HG02759 (cell line): Measurements from ENCODE around the gene HSD11B1L.

Experiments
- ATAC-seq: cut with Tn5 transposase; IDR thresholded peaks from one replicate; pipeline ENCODE4 v1.9.1; 2021; ENCODE audit warnings: mild to moderate bottlenecking, moderate library complexity; ENCODE audit not compliant: unreplicated experiment

Gene HSD11B1L, protein sequence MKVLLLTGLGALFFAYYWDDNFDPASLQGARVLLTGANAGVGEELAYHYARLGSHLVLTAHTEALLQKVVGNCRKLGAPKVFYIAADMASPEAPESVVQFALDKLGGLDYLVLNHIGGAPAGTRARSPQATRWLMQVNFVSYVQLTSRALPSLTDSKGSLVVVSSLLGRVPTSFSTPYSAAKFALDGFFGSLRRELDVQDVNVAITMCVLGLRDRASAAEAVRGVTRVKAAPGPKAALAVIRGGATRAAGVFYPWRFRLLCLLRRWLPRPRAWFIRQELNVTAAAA

DNA sequence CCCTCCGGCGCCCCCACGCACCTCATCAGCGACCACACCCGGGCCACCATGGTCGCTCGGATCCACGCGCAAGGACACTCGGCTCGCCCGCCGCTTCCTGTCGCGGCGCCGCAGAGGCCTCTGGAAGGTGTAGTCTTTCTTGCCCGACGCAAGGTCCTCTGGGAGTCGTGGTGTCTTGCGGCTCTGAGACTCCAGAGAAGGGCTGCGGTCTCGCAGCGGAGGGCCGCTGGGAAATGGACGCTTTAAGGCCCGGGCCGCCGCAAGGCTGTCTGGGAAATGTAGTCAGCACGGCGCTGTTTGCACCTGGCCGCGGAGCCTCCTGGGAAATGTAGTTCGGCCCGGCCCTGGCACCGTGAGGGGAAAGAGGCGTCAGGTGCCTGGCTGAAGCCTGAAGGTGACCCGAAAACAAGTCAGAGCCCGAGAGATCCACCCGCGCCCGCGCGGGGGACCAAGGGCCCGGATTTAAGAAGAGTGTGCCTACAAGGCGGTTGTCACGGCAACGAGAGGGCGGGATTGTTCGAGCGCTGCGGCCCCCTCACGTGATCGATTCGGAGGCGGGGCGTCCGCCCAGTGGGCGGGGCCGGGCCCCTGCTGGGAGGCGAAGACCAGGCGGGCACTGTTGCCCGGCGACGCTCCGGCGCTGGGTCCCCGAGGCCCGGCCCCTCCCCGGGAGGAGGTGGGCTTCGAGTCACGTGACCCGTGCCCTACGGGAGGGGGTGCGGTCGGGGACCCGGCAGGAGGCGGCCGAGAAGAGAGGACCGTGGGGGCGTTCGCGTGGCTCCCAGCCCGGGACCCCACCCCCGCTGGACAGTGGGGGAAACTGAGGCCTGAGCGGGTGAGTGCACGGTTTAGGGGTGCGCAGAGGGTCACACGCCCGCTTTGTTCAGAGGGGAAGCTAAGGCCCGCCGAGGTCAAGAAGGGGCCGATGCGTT, at the start of gene HSD11B1L, which contains the start of gene MICOS13:
Gene HSD11B1L (plus strand): TSS at position 591 of the 932 bp plus-strand sequence. CDS start 3,806 bp downstream, outside the sequence.
Gene MICOS13 (minus strand): TSS at position 80 of the 932 bp plus-strand sequence. CDS start 30 bp downstream, at position 50.
- peak; percentile 92 for ATAC-seq

DNA sequence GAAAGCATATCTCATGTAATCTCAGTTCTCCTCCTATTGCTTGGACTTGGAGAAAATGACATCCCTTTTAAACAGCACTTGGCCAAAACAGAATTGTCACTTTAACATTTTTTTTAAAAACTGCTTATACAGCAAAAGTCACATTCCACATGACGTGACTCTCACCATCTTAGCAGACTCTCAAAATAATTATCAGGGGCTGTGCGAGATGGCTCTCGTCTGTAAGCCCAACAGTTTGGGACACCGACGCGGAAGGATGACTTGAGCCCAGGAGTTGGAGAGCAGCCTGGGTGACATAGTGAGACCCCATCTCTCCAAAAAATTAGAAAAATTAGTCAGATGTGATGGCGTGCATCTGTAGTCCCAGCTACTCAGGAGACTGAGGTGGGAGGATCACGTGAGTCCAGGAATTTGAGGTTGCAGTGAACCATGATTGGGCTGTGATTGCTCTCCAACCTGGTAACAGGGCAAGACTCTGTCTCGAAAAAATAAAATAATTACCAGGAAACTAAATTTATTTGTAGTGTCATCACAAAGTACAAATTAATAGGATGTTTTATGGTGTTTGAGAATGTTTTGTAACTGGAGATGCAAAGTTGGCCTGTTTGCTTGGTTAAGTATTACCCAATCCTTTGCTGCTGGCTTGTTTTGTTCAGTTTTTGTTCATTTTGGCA, 49.1 kb upstream of the HSD11B1L start:
- ATAC-seq, result no peak

DNA sequence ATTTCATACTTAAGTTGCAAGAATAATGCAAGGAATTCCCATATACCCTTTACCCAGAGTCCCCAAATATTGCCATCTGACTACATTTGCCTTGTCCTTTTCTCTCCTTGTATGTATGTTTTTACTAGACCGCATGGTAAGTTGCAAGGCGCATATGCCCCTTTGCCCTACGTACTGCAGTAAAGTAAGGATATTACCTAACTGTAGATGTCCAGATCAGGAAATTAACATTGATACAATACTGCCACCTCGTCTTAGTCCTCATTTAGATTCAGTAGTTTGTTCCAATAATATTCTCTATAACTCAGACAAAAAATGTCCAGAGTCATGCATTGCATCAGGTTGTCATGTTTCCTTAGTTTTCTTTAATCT, 48.6 kb upstream of the HSD11B1L start:
- ATAC-seq, result no peak

DNA sequence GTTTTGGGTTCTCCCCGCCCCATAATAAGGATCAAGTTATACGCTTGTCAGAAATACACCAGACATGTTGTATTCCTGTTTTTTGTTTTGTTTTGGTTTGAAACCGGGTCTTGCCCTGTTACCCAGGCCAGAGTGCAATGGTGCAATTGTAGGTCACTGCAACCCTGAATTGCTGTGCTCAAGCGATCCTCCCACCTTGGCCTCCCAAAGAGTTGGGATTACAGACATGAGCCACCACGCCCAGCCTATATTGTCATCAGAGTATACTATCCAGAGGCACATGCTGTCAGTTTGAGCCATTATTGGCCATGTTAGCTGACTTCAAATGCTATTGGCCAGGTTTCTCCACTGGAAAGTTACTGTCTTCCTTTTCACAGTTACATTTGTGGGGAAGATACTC, 48.2 kb upstream of the HSD11B1L start:
- ATAC-seq, result no peak

DNA sequence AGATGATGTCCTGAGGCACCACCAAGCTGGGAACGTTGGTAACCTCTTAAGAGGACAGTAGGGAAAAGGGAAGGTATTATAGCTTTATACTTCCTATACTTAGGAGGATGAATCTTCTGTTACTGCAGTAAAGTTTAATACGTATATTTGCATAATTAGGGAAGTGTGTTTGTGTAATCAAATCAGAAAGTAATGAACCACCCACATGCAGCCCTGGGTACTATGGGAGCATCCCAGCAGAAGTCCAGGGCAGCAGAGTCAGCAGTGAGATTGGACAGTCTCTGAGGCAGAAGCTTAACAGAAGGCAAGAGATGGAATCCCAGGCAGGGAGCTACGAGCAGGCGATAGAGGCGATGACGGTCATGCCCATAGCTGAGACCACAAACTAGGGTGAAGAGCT, 45.4 kb upstream of the HSD11B1L start:
- no peak for ATAC-seq

DNA sequence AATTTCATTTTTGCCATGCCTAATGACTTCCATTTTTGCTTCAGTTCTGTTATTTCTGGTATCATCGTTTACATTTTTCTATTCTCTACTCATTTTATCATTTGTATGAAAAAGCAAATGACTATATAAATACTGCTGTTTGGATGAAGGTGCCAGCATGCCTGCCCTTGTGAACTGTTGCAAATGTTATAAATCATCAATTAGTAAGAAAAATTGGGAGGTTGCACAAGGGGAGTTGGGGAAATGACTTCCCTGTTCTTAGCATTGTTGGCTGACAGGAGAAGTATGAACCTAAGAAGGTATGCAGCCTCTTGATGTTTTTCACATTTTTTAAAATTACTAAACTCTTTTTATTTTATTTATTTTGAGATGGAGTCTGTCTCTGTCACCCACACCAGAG, 42.9 kb upstream of the HSD11B1L start:
- no peak for ATAC-seq

DNA sequence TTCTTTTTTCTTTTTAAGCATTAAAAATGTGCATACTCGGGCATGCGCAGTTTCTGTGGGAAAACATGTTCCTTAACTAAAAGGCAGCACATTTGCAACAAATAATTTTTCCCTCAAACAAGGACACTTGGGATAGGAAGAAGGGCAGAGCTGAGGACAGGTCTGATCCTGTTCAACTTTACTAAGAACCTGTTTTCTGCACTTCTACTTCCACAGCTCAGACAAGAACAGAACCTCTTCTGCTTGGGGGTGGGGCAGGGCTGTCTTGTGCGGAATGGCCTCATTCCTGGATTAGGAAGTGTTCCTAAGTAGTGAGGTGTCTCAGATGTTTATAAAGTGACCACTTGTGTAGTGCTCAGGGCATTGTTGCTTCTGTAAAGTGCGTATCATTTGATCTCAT, 39.7 kb upstream of the HSD11B1L start:
- ATAC-seq, result no peak

DNA sequence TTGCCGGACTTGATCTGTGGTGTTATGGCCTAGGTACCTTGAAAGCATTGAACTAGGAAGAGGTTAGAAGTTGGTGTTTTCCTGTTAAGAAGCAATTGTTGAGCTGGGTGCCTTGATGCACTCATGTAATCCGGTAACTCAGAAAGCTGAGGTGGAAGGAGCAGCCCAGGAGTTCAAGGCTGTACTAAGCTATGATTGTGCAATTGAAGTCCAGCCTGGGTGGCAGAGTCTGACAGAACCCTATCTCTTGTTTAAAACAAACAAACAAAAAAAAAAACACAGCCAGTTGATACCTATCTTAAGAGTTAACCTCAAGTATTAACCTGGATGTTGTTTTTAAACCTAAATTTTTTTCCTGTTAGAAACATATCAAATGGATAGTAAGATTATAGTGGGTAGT, 38.6 kb upstream of the HSD11B1L start:
- ATAC-seq, result no peak

DNA sequence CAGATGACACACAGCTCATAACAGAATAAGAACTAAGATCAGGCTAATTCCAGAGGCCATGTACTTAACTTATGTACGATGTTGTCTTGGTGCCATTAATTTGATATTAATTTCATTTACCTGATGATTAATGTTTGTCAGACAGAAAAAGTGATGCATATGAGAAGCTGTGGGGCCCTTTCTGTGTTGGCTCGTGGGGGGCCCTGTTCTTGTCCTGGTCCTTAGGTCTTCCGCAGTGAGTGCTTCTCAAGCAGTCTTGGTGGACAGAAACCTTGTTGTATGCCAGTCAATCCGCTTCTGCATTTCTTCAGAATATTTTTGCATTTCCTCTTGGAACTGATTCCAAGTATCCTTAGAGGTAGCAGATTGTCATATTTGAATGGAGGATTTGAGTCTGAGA, 37.8 kb upstream of the HSD11B1L start:
- ATAC-seq, result no peak

DNA sequence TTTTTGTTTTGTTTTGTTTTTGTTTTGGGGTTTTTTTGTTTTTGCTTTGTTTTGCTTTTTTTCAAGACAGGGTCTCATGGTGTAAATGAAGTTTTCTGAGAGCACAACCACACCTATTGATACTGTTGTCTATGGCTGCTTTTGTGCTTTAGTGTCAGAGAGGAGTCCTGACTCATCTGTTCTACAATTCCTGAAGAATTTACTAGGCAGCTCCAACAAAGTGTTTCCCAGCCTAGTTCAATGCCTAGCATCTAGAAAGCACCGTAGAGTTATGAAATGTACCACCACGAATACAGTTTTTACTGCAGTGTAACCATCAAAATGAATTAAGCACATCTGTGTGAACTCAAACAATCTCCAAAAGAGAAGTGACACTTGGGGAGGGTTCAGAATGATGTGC, 36.8 kb upstream of the HSD11B1L start:
- no peak for ATAC-seq

DNA sequence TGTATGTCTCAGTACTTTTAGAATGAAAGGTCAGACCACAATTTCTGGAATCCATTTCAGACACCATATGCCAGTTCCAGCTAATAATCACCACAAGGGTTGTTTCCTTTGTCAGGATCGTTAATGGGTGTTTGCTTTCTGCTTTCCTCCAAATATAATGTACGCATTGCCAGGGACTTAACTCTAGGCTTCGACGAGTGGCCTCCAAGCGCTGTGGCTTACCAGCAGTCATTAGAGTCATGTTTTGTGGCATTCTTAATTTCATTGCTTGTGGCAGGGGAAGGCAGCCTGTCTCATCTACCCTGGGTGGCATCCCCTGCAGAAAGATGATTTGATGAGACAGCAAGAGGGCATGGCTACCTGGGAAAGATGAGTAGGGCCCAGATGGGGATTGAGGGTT, 35.4 kb upstream of the HSD11B1L start:
- ATAC-seq, result no peak

DNA sequence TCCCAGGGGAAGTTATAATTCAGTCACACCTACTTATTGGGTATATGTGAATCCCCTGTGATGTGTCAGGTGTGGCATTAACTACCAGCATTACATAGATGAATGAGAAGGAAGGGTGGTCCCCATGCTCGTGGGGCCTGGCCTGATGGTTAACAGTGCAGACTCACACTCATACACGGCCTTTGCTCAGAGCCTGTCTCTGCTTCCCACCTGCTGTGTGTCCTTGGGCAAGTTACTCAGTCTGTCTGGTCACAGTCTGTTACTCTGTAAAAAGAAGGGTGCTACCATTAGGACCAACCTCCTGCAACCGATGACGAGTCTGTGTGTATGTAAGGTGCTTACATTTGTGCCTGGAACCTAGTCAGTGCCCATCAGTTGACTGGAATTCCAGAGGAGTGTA, 34.1 kb upstream of the HSD11B1L start:
- no peak for ATAC-seq

DNA sequence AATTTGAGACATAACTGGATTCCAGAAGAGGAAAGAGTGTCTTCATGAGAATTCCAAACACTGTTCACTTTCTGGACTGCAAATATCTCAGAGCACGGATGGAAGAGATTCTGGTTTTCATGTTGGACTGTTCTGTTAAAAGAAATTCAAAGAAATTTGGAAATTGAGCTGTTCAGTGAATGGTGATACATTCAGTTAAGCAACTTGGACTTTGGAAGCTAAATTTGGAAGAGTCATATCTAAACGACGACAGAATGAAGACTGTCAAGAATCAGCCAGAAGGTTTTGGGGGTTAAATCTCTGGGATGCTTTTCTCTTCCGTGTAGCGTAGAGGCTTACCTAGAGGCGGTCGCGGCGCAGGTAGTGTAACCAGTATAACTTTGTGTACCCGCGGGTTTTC, 32.4 kb upstream of the HSD11B1L start:
- ATAC-seq, result no peak

DNA sequence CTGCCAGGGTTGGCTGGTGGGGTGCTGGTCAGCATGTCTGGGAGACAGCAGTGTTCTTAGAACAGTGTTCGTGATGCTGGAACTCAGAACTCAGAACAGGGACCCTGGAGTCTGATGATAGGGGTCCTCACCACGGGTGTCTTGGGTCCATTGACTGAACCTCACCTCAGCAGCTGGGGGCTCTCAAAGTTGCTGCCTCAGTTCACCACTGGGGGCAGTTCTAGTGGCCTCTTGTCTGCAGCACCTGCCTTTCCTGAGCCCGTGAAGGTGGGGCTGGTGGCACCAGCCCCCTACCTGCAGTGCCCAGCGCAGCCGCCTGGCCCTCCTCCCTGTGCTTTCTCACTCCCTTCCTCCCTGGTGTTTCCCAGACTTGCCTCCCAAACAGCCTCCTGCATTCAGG, 29.5 kb upstream of the HSD11B1L start:
- no peak for ATAC-seq

DNA sequence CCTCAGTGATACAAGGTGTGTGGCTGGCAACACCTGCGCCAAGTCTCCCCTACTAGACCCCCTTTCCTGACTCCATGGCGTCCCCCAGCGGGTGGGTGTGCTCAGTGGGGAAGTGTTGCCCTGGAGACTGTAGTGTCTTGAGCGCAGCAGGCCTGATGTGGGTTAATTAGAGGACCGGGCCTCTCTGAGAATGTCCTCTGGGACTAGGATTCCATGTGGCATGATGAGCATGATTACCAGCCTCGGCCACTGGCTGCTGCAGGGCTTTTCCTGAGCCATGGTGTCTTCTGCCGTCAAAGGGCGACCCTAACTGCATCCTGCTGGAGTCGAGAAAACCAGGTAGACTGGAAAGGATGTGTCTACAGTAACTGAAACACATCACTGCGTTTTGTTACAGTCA, 28.6 kb upstream of the HSD11B1L start:
- no peak for ATAC-seq

DNA sequence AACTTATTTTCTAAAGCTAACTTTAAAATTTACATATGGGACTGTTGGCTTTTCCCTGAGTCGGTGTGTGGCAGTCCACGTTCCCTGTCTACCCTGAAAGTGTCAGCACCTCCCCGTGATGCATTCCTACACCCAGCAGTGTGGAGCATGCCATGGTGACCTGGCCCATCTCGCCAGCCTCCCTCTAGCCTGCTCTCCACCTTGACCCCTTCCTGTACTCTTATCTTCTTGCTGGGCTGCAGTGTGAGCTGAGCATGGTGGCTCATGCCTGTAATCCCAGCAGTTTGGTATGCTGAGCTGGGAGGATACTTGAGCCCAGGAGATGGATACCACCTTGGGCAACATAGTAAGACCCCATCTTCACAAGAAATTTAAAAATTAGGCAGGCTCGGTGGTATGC, 25.9 kb upstream of the HSD11B1L start:
- ATAC-seq, result no peak

DNA sequence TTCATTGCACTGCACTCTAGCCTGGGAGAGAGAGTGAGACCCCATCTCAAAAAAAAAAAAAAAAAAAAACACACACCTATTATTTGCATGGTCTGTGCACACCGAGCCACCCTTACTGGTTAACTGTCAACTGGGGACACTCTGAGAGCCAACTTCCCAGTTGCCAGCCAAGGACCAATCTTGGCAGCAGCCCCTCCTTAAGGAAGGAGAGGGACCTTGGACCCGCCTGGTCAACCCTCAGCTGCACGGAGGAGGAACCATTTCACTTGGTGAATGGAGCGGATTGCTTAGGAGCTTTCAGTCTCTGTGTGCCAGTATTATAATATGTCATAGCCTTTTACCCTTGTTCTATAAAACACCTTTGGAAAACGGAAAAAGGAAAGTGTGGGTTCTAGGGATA, 25.4 kb upstream of the HSD11B1L start:
- no peak for ATAC-seq

DNA sequence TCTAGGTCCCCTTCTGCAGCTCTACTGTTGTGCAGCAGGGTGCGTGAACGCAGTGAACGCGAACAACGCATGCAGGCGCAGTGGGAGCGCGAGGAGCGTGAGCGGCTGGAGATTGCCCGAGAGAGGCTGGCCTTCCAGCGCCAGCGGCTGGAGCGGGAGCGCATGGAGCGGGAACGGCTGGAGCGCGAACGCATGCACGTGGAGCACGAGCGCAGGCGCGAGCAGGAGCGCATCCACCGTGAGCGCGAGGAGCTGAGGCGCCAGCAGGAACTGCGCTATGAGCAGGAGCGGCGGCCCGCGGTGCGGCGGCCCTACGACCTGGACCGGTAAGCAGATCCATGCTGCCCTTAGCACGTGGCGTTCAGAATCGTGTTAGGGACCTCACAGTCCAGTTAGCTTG, 19.3 kb upstream of the HSD11B1L start:
- ATAC-seq, result no peak

DNA sequence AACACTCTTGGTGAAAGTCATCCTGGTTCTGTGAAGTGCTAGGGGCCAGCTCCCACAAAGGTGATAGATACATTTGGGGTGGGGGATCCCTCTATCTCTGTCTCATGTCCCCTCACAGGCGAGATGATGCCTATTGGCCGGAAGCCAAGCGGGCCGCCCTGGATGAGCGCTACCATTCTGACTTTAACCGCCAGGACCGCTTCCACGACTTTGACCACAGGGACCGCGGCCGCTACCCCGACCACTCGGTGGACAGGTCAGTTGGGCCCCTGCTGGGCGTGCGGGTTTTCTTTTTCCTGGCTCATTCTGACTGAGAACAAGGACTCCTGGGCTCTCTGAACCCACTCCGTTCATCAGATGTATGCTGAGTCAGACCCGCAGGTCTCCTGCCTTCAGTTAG, 16.9 kb upstream of the HSD11B1L start:
- ATAC-seq, result no peak

DNA sequence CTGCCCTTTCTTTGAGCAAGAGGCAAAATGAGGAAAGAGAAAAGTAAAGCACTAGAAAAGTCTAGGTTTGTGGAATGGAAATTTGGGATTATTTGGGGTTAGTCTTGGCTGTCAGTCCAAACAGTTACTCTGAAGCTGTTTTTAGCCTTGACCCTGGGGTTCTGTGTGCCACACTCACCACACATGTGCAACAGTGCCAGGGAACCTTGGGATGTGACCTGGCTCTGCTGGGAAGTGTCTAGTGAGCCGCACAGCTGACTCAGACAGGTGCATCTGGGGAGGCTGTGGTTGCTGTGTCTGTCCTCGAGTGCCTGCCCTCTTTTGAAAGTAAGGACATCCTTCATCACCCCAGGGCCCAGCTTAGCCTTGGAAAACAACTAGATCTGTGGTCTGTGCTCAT, 16.3 kb upstream of the HSD11B1L start:
- ATAC-seq, result no peak

DNA sequence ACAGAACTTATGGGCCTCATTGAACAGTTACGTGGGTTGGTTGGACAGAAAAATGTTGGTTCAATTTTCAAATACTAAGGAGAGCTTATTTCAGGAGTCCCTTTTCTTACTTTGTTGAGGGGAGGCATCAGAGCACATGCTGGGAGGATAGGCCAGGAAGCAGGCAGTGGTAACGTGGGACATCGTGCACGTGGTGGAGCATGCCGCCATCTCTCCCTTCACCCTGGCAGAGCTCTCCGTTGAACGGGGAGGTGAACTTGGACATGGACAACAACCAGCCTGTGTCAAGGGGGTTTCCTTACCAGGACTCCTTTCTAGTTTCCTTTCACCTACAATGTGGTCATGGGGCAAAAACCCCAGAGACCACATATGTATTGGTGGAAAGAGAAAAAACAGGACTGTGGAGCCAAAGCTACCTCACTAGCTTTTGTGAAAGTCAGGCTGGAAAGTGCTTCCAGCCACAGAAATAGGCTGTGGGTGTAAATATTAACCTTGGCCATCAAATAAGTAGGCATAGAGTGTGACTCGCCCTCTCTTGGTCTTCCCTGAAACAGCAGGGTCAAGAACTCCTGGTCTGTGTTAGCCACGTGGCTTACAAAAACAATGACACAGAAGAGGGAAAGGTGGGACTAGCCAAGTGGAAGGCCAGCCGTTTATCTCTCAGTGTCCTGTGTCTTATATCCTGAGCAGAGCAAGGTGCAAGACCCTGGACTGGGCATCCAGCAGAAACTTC, 14.9 kb upstream of the HSD11B1L start:
- no peak for ATAC-seq
